OCI-LY7 (cell line): ENCODE results near the gene IKZF1. TPM values are rescaled to one million over a fixed set of nuclear protein-coding genes. Genes with fewer than 3 reads are reported as not detected.

Source experiments
- BruUV-seq: library from RNA; stranded (reverse); fragments of 400-500 nt; replicated peaks from 2 replicates; lab custom pipeline; 2021; lab: Mats Ljungman, UMichigan
- CTCF ChIA-PET: fragments of 300-600 bp; sonication (Branson Sonifier 250); formaldehyde crosslinking; loops from one replicate; lab custom pipeline; 2022; ENCODE audit warnings: antibody characterized with exemption; ENCODE audit not compliant: unreplicated experiment; lab: Charles Lee
- POLR2A ChIA-PET: fragments of 300-600 bp; sonication (Branson Sonifier 250); formaldehyde crosslinking; loops from one replicate; lab custom pipeline; 2022; ENCODE audit warnings: antibody characterized with exemption; lab: Charles Lee
- DNase-seq: peaks from one replicate; pipeline ENCODE4 v3.0.0-alpha.2; 2015; ENCODE audit warnings: low spot score
- H2AFZ ChIP-seq: fragments of 200-600 bp; sonication (generic), shearing (Covaris generic); 2 replicates; pipeline ENCODE4 v1.6.1; 2014; ENCODE audit warnings: mild to moderate bottlenecking, antibody characterized with exemption, low read length, moderate library complexity
- H3K27ac ChIP-seq: fragments of 200-600 bp; sonication (generic); 2 replicates; pipeline ENCODE4 v1.5.1; 2014; ENCODE audit warnings: mixed run types, low read depth, mild to moderate bottlenecking, moderate library complexity, low read length, inconsistent platforms; ENCODE audit not compliant: poor library complexity, severe bottlenecking
- H3K36me3 ChIP-seq: fragments of 200-600 bp; sonication (generic); 2 replicates; pipeline ENCODE4 v1.6.1; 2014; ENCODE audit warnings: mild to moderate bottlenecking, antibody characterized with exemption, low read length, moderate library complexity, mixed read lengths; ENCODE audit not compliant: insufficient read depth
- H3K4me1 ChIP-seq: fragments of 200-600 bp; sonication (generic); 2 replicates; pipeline ENCODE4 v1.5.1; 2014; ENCODE audit warnings: mild to moderate bottlenecking, low read length; ENCODE audit not compliant: insufficient read depth, poor library complexity, severe bottlenecking
- H3K4me2 ChIP-seq: fragments of 200-600 bp; sonication (generic); 2 replicates; pipeline ENCODE4 v1.6.1; 2014; ENCODE audit warnings: mild to moderate bottlenecking, low read length
- H3K4me3 ChIP-seq: fragments of 200-600 bp; sonication (generic); 2 replicates; pipeline ENCODE4 v1.5.1; 2014; ENCODE audit warnings: mild to moderate bottlenecking, low read depth, low read length; ENCODE audit not compliant: poor library complexity, severe bottlenecking
- H3K79me2 ChIP-seq: fragments of 200-600 bp; sonication (generic); 2 replicates; pipeline ENCODE4 v1.6.1; 2016; ENCODE audit warnings: low read depth, mild to moderate bottlenecking, low read length, moderate library complexity, mixed read lengths; ENCODE audit not compliant: insufficient read depth
- H3K9me2 ChIP-seq: fragments of 200-600 bp; sonication (generic); 2 replicates; pipeline ENCODE4 v1.6.1; 2016; ENCODE audit warnings: mild to moderate bottlenecking, low read length, mixed read lengths; ENCODE audit not compliant: insufficient read depth
- H3K9me3 ChIP-seq: fragments of 200-600 bp; sonication (generic); 2 replicates; pipeline ENCODE4 v1.6.1; 2014; ENCODE audit warnings: mild to moderate bottlenecking, mixed run types, low read length, mixed read lengths
- H4K20me1 ChIP-seq: fragments of 200-600 bp; sonication (generic); 2 replicates; pipeline ENCODE4 v1.6.1; 2014; ENCODE audit warnings: mild to moderate bottlenecking, antibody characterized with exemption, low read length, moderate library complexity, mixed read lengths; ENCODE audit not compliant: insufficient read depth
- CTCF ChIP-seq: fragments of 200-600 bp; sonication (generic); conservative IDR thresholded peaks from 2 replicates; pipeline ENCODE4 v1.5.1; 2014; ENCODE audit warnings: mild to moderate bottlenecking, antibody characterized with exemption, low read length, moderate library complexity, mixed read lengths
- EZH2phosphoT487 ChIP-seq: fragments of 200-600 bp; sonication (generic); IDR thresholded peaks from 2 replicates; pipeline ENCODE4 v1.6.1; 2018; ENCODE audit warnings: low read depth, borderline replicate concordance, mild to moderate bottlenecking, mixed run types, antibody characterized with exemption, low read length, moderate library complexity, mixed read lengths
- intact Hi-C: fragments of 100-400 bp; cut with micrococcal nuclease; formaldehyde crosslinking; loops from one replicate; pipeline ENCODE4 v1.10.0; 2022; ENCODE audit not compliant: unreplicated experiment
- total RNA-seq, 2 experiments: library from RNA; depleted of rRNA in 1 of 2; stranded (reverse); fragments of >200 nt in 1 of 2; shearing (Covaris generic) in 1 of 2; gene quantifications; 2 replicates each; pipeline ENCODE4 v1.2.3, GENCODE V29; 2014 to 2022

Gene IKZF1
- total RNA-seq, 2 experiments from 2014 or later = 108 to 161 TPM

- ChIA-PET CTCF (interaction anchor here (0.6 to 1.0 kb wide), 2 partner anchors 9 to 29 kb away, joined by 3 read pairs; no protein-coding TSS in a partner anchor), POLR2A (interaction anchor here (0.7 to 8.1 kb wide), 11 partner anchors 7 to 202 kb away, joined by 3 to 265 read pairs (median 4); no protein-coding TSS in a partner anchor)
- H3K79me2 ChIP-seq = peaks cover 76% of the 10 kb centered on the region
- intact Hi-C loops = no loop called here
- no peak overlapping the region for H3K4me3 ChIP-seq
- no peak for DNase-seq
- peaks cover 75% of the 10 kb centered on the region for H3K36me3 ChIP-seq
- no peaks in the 10 kb centered on the region for H3K9me3 ChIP-seq
- H3K9me2 ChIP-seq = no peaks in the 10 kb centered on the region
- no TSS peak for BruUV-seq
- H2AFZ ChIP-seq = no peak overlapping the region
- H3K4me1 ChIP-seq = peaks cover 86% of the 10 kb centered on the region
- peak overlapping the region; percentile 11 for H3K27ac ChIP-seq
- peak overlapping the region; percentile 80; the same call in 1 of the 2 replicates for H3K4me2 ChIP-seq
- H4K20me1 ChIP-seq = no peaks in the 10 kb centered on the region
- no peak for TF ChIP-seq EZH2phosphoT487
- TF ChIP-seq CTCF = no peak
Observed at GRCh38 chr7:50341724-50342123, 37.2 kb downstream of the IKZF1 start.

- CTCF ChIA-PET = interaction anchor here (1.0 kb wide), 1 partner anchor 8 kb away, joined by 3 read pairs; no protein-coding TSS in a partner anchor
- no peak for DNase-seq
- Histone ChIP-seq H3K4me3 (no peak overlapping the region), H3K4me1 (peaks cover 76% of the 10 kb centered on the region), H3K27ac (peak overlapping the region; percentile 11), H3K9me2 (no peaks in the 10 kb centered on the region), H4K20me1 (no peaks in the 10 kb centered on the region), H2AFZ (no peak overlapping the region), H3K79me2 (peaks cover 73% of the 10 kb centered on the region), H3K4me2 (no peak overlapping the region), H3K9me3 (no peaks in the 10 kb centered on the region), H3K36me3 (peaks cover 79% of the 10 kb centered on the region)
- no TSS peak for BruUV-seq
- intact Hi-C loops = no loop called here
- no peak for TF ChIP-seq EZH2phosphoT487
- no peak for TF ChIP-seq CTCF
- POLR2A ChIA-PET = interaction anchor here (0.9 to 8.1 kb wide), 9 partner anchors 8 to 203 kb away, joined by 3 to 265 read pairs (median 3); no protein-coding TSS in a partner anchor
Observed at GRCh38 chr7:50342616-50343114, 38.1 kb downstream of the IKZF1 start.
